SK-N-SH treated with all-trans-retinoic acid at 6 μM for 48 hours (cell line): ENCODE data around the gene SLC41A3.

Experiments
- ARNTL ChIP-seq: fragments of 450-650 bp; formaldehyde crosslinking; IDR thresholded peaks from 2 replicates; pipeline ENCODE4 v1.5.0; 2020; ENCODE audit warnings: low read depth, mild to moderate bottlenecking, moderate library complexity, borderline replicate concordance
- ESRRG ChIP-seq: fragments of 250-450 bp; sonication (Bioruptor Pico); IDR thresholded peaks from 2 replicates; pipeline ENCODE4 v1.6.1; 2021; ENCODE audit warnings: mild to moderate bottlenecking
- TOX ChIP-seq: fragments of 250-450 bp; sonication (Bioruptor Pico); IDR thresholded peaks from 2 replicates; pipeline ENCODE4 v1.8.0; 2021; ENCODE audit warnings: mild to moderate bottlenecking, moderate library complexity, borderline replicate concordance

DNA sequence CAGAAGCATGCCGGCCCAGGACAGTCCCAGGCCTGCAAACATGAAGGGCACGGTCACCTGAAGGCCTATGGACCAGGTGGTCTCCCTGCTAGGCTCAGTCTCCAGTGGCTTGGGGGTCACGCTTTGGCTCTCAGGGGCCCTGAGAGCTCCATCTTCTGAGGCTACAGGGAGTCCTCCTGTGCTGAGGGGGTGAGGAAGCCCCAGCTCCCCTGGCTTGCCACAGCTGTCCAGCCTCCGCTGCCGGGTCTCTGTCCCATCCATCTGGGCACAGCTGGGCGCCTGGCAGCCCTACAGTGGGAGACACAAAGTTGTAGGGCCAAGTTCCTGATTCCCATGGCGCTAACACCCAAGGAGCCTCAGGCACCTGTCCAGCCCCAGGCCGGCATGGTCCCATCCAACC is 16.0 kb downstream of the SLC41A3 start:
- TF ChIP-seq ARNTL: no peak
- TF ChIP-seq TOX: no peak
- no peak for TF ChIP-seq ESRRG (CRISPR knock-in tag)
